Spleen (tissue), 11 donors: ENCODE measurements around the gene ABI3. TPM values are rescaled to one million over a fixed set of nuclear protein-coding genes. Genes with fewer than 3 reads are reported as not detected.
"Not testable (repeated sequence)": the region's sequence is repeated elsewhere in the genome, so short reads cannot be mapped to it uniquely, and the experiment has no call there.

Experiments used
- DNase-seq: peaks from one replicate; pipeline ENCODE4 v3.0.0-alpha.2; 2020
- H3K27ac ChIP-seq, 8 donors: fragments of 200-600 bp; sonication (generic) in 7 of 8; 1 replicate in 4 of 8; 2 replicates in 4 of 8; pipeline versions ENCODE4 v1.5.0 to v1.8.0; 2016 to 2021; ENCODE audit warnings: inconsistent platforms in 4 of 8, mild to moderate bottlenecking in 4 of 8, moderate library complexity in 1 of 8
- H3K27me3 ChIP-seq, 7 donors: fragments of 200-600 bp; sonication (generic) in 6 of 7; replicated peaks in 1 of 7; 1 replicate in 4 of 7; 2 replicates in 3 of 7; pipeline versions ENCODE4 v1.5.0 to v1.8.0; 2016 to 2021; ENCODE audit warnings: inconsistent platforms in 3 of 7, mild to moderate bottlenecking in 1 of 7
- H3K36me3 ChIP-seq, 6 donors: fragments of 200-600 bp; sonication (generic) in 5 of 6; 1 replicate in 4 of 6; 2 replicates in 2 of 6; pipeline versions ENCODE4 v1.5.0 to v1.8.0; 2016 to 2021; ENCODE audit warnings: inconsistent platforms in 2 of 6
- H3K4me1 ChIP-seq, 6 donors: fragments of 200-600 bp; sonication (generic) in 5 of 6; 1 replicate in 3 of 6; 2 replicates in 3 of 6; pipeline versions ENCODE4 v1.5.0 to v1.8.0; 2016 to 2021; ENCODE audit warnings: inconsistent platforms in 3 of 6
- H3K4me3 ChIP-seq, 8 donors: fragments of 200-600 bp; sonication (generic) in 7 of 8; 1 replicate in 4 of 8; 2 replicates in 4 of 8; pipeline versions ENCODE4 v1.5.0 to v1.8.0; 2016 to 2021; ENCODE audit warnings: inconsistent platforms in 4 of 8, mild to moderate bottlenecking in 4 of 8, moderate library complexity in 2 of 8
- H3K9me3 ChIP-seq, 8 donors: fragments of 200-600 bp; sonication (generic) in 7 of 8; 1 replicate in 4 of 8; 2 replicates in 4 of 8; pipeline versions ENCODE4 v1.5.0 to v1.8.0; 2016 to 2021; ENCODE audit warnings: inconsistent platforms in 4 of 8
- CTCF ChIP-seq, 11 experiments: fragments of 200-600 bp in 7 of 11; fragments of 450-650 bp in 4 of 11; sonication (generic) in 4 of 11; IDR thresholded peaks in 8 of 11; conservative IDR thresholded peaks in 3 of 11; 1 replicate in 7 of 11; 2 replicates in 4 of 11; pipeline versions ENCODE4 v1.4.0 to v1.8.0; 2016 to 2021; ENCODE audit warnings: antibody characterized with exemption in 11 of 11, inconsistent platforms in 4 of 11, mild to moderate bottlenecking in 1 of 11
- POLR2A ChIP-seq, 3 donors: fragments of 450-650 bp; IDR thresholded peaks; one replicate each; pipeline ENCODE4 v1.5.1; 2017; ENCODE audit warnings: antibody characterized with exemption in 3 of 3, mild to moderate bottlenecking in 1 of 3
- POLR2AphosphoS5 ChIP-seq, 3 donors: sonication (generic); formaldehyde crosslinking; IDR thresholded peaks; one replicate each; pipeline ENCODE4 v1.5.1; 2017; ENCODE audit warnings: antibody characterized with exemption in 3 of 3
- WGBS, 5 donors: extraction: QIAGEN DNeasy Blood & Tissue Kit in 3 of 5; methylation state at CpG; one replicate each; pipeline versions ENCODE4 v1.1.5 to v1.1.7; 2013 to 2018; 5-methylcytosine and 5-hydroxymethylcytosine counted together
- intact Hi-C: fragments of 100-400 bp; cut with DNase I; formaldehyde crosslinking; loops from one replicate; pipeline ENCODE4 v1.15.0; 2023; ENCODE audit warnings: low total_unique reads
- polyA plus RNA-seq, 3 donors: library from polyadenylated mRNA; stranded (reverse); fragments of 200-250 nt; gene quantifications; one replicate each; pipeline ENCODE4 v1.2.1, GENCODE V29; 2013
- total RNA-seq, 7 donors: library from RNA; depleted of rRNA in 3 of 7; stranded (reverse); fragments of >200 nt in 3 of 7; fragmentation: NEBNext Ultra II Directional in 4 of 7; extraction: Animal tissue kit (Norgen Biotek cat#: 25700) in 4 of 7; gene quantifications; one replicate each; pipeline versions ENCODE4 v1.1.0 to v1.2.1, GENCODE V29; 2016 to 2021
- donor health status: healthy with polysubstance abuse.
- donor health status: DM: no; HTN: no; CAD: no; lungs with moderate emphysema.
- donor health status: DM: no; HTN: no; CAD: no.
- donor health status: Bipolar disorder and iron deficiency.
- donor health status: healthy.
- donor health status: DM: no; HTN: no; CAD: no.
- donor health status: DM: yes; HTN: yes; CAD: no.

The ABI3 gene
- total and polyA plus RNA-seq, 10 donors = 51.3 to 121 (median 82.3) TPM

DNA sequence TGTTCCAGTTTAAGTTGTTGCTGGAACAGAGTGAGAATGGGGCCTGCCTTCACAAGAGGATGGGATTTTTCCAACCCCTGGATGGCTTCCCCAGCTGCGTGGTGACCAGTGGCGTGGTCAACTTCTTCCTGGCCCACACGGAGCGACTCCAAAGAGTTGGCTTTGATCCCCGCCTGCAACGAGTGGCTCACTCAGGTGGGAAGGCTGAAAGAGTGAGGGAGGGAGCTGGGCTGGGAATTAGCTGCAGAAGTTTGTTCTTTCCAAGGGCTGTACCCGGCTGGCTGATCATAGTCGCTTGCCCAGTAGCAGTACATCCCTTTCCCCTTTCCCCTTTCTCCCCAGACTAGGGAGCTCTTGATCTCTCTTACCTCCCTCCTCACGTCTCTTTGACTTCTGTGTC lies 41.8 kb upstream of the ABI3 start:
- DNase-seq = no peak
- H3K4me3 ChIP-seq = no peak overlapping the region
- H3K9me3 ChIP-seq = peaks cover 0 to 17% (median 3%) of the 10 kb centered on the region in 8 donors
- H3K27me3 ChIP-seq = peaks cover 0 to 70% (median 6%) of the 10 kb centered on the region in 7 donors
- no peaks in the 10 kb centered on the region for H3K4me1 ChIP-seq
- H3K36me3 ChIP-seq = no peaks in the 10 kb centered on the region
- H3K27ac ChIP-seq = no peak overlapping the region
- TF ChIP-seq POLR2A (IDR thresholded peaks at IDR 0.05) = no peak
- no peak for TF ChIP-seq CTCF (IDR thresholded peaks at IDR 0.05 in 8 of 11, conservative IDR thresholded peaks at IDR 0.05 in 3 of 11)
- no peak for TF ChIP-seq POLR2AphosphoS5 (IDR thresholded peaks at IDR 0.05)
- 66 to 72% (median 69%) methylated on average over 9 of the region's 9 CpGs for WGBS, 5 donors
- intact Hi-C loops = no loop called here

DNA sequence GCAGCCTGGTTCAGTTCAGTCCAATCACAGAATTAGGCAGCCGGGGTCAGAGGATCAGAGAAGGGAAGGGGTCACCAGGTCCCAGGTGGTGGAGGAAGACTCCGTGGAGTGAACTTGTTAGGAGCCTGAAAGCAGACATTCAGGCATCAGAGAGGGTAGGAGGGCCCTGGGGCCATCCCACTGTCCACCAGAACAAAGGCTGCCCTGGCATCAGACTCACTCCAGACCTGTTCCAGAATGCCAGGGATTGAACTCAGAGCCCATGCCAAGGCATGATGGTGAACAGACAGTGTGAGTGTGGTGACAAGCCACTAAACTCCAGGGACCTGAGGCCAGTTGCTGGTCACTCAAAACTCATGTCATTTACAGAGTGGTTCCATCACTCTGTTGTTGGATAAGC lies 40.3 kb upstream of the ABI3 start:
- H3K27ac ChIP-seq = no peak overlapping the region
- peaks cover 0 to 78% (median 6%) of the 10 kb centered on the region in 7 donors for H3K27me3 ChIP-seq
- no peaks in the 10 kb centered on the region for H3K36me3 ChIP-seq
- H3K4me3 ChIP-seq = no peak overlapping the region
- H3K4me1 ChIP-seq = no peaks in the 10 kb centered on the region
- intact Hi-C loops = no loop called here
- H3K9me3 ChIP-seq = peaks cover 0 to 32% (median 18%) of the 10 kb centered on the region in 8 donors
- 59 to 76% (median 67%) methylated on average over 2 of the region's 2 CpGs for WGBS, 5 donors
- no peak for DNase-seq
- TF ChIP-seq POLR2AphosphoS5 (IDR thresholded peaks at IDR 0.05) = no peak
- no peak for TF ChIP-seq CTCF (IDR thresholded peaks at IDR 0.05 in 8 of 11, conservative IDR thresholded peaks at IDR 0.05 in 3 of 11)
- no peak for TF ChIP-seq POLR2A (IDR thresholded peaks at IDR 0.05)

DNA sequence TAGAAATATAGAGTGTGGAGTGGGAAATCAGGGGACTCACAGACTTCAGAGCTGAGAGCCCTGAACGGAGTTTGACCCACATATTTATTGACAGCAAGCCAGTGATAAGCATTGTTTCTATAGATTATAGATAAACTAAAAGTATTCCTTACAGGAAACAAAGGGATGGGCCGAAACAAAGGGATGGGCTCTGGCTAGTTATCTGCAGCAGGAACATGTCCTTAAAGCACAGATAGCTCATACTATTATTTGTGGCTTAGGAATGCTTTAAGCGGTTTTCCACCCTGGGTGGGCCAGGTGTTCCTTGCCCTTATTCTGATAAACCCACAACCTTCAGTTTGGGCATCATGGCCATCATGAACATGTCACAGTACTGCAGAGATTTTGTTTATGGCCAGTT lies 39.8 kb upstream of the ABI3 start:
- H3K4me1 ChIP-seq, intact Hi-C loops, DNase-seq, H3K4me3 ChIP-seq, H3K36me3 ChIP-seq, H3K27ac ChIP-seq: not testable (repeated sequence)
- peaks cover 0 to 75% (median 6%) of the 10 kb centered on the region in 7 donors for H3K27me3 ChIP-seq
- whole genome bisulfite sequencing, 5 donors = 70 to 82% (median 77%) methylated on average over 3 of the region's 3 CpGs
- H3K9me3 ChIP-seq = peaks cover 0 to 37% (median 23%) of the 10 kb centered on the region in 8 donors

GRCh38 chr17:49175978-49176377 lies 34.5 kb upstream of the ABI3 start:
- peaks cover 0 to 11% (median 1%) of the 10 kb centered on the region in 6 donors for H3K4me1 ChIP-seq
- 86 to 92% (median 89%) methylated on average over 11 of the region's 11 CpGs for WGBS, 5 donors
- H3K4me3 ChIP-seq, H3K36me3 ChIP-seq, DNase-seq, intact Hi-C loops, H3K27ac ChIP-seq: not testable (repeated sequence)
- H3K9me3 ChIP-seq = peaks cover 6 to 64% (median 50%) of the 10 kb centered on the region in 8 donors
- peaks cover 0 to 22% (median 0%) of the 10 kb centered on the region in 7 donors for H3K27me3 ChIP-seq

- TF ChIP-seq POLR2A (IDR thresholded peaks at IDR 0.05) (no peak), POLR2AphosphoS5 (IDR thresholded peaks at IDR 0.05) (peak in 1 of 3 donors; percentile 39), CTCF (IDR thresholded peaks at IDR 0.05 in 8 of 11, conservative IDR thresholded peaks at IDR 0.05 in 3 of 11) (peak; percentile 56 to 88 (median 82))
- Histone ChIP-seq H3K27me3 (no peaks in the 10 kb centered on the region), H3K36me3 (no peaks in the 10 kb centered on the region), H3K4me3 (no peak overlapping the region), H3K4me1 (peaks cover 0 to 13% (median 3%) of the 10 kb centered on the region in 6 donors), H3K9me3 (peaks cover 6 to 49% (median 36%) of the 10 kb centered on the region in 8 donors), H3K27ac (no peak overlapping the region)
- DNase-seq = peak; percentile 87
- intact Hi-C loops = loop anchor here (2.0 kb wide), 1 partner anchor 46 kb away; no protein-coding TSS in a partner anchor
- WGBS, 5 donors = 9 to 16% (median 10%) methylated on average over 5 of the region's 5 CpGs
Observed at GRCh38 chr17:49180303-49180702, 30.2 kb upstream of the ABI3 start.
